ENCODE results near the gene FANCI. TPM values are rescaled to one million over a fixed set of nuclear protein-coding genes. Genes with fewer than 3 reads are reported as not detected.
"Not testable (repeated sequence)": the region's sequence is repeated elsewhere in the genome, so short reads cannot be mapped to it uniquely, and the experiment has no call there.

The FANCI gene
- total RNA-seq, 8 experiments from 2014 or later: 2.3 to 62.2 (median 5.7) TPM

DNA sequence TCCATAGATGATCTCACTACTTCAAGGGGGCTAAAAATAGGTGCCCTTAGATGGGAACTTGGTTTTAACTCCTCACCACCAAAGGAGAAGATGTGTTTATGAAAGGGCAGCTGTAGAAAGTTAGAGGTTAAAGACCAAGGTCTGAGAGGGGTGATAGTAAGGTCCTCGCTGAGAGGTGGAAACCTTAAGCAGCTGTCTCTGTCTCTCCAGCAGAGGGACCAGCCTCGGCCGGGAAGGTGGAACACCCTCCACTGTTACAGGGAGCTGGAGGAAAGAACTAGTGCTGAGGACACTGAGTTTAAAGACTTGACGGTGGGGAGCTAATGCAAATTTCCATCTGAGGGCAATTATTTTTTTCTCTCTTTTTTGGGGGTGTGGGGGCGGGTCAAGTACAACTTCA, 13.5 kb upstream of the FANCI start:
- Histone ChIP-seq H3K4me3 (no peak overlapping the region), H3K4me1 (replicated peaks in 1 of 2) (no peaks in the 10 kb centered on the region), H3K27ac (no peak overlapping the region)
- in situ Hi-C loops (cut with MboI; ENCODE audit: low pct_unique_long_range_greater_than_20kb in 2 of 9, low sequenced_read_pairs in 9 of 9, unreplicated experiment in 9 of 9): no loop called here
- WGBS, 10 experiments: 0 to 100% (median 77%) methylated on average over 1 to 5 of the region's 5 CpGs; no CpG with 5 or more reads in 4 of the 10 experiments
- peak in 1 of 8 experiments; percentile 41 for ATAC-seq (replicated peaks in 6 of 8)

GRCh38 chr15:89231832-89232231, 11.9 kb upstream of the FANCI start:
- in situ Hi-C loops (cut with MboI; ENCODE audit: low pct_unique_long_range_greater_than_20kb in 2 of 9, low sequenced_read_pairs in 9 of 9, unreplicated experiment in 9 of 9): no loop called here
- ATAC-seq (replicated peaks in 6 of 8): no peak
- H3K4me1 ChIP-seq (replicated peaks in 1 of 2): no peaks in the 10 kb centered on the region

DNA sequence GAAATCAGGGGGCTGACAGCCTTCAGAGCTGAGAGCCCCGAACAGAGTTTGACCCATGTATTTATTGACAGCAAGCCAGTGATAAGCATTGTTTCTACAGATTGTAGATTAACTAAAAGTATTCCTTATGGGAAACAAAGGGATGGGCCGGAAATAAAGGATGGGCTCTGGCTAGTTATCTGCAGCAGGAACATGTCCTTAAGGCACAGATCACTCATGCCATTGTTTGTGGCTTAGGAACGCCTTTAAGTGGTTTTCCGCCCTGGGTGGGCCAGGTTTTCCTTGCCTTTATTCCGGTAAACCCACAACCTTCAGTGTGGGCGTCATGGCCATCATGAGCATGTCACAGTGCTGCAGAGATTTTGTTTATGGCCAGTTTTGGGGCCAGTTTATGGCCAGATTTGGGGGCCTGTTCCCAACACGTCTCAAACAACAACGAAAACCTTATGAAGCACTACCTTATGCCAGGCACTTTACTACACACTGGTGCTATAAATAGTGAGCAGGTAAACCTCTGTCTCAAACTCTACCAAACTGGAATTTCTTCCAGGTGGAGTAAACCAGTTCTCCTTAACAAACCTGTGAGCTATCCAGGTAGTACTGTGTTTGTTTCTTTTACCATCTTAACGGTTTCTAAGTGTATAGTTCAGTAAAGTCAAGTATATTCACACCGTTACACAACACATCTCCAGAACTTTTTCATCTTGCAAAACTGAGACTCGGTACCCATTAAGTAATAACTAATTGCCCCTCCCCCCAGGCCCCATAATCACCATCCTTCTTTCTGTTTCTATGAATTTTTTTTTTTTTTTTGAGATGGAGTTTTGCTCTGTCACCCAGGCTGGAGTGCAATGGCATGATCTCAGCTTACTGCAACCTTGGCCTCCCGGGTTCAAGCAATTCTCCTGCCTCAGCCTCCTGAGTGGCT, 3.6 kb upstream of the FANCI start:
- ATAC-seq (replicated peaks in 6 of 8); H3K27ac ChIP-seq; H3K4me1 ChIP-seq (replicated peaks in 1 of 2); in situ Hi-C loops (cut with MboI; ENCODE audit: low pct_unique_long_range_greater_than_20kb in 2 of 9, low sequenced_read_pairs in 9 of 9, unreplicated experiment in 9 of 9); H3K4me3 ChIP-seq: not testable (repeated sequence)
- WGBS, 10 experiments: 38 to 100% (median 88%) methylated on average over 2 to 7 of the region's 12 CpGs; no CpG with 5 or more reads in 1 of the 10 experiments

More at GRCh38 chr15:89231832-89232231, 11.9 kb upstream of the FANCI start:
- H3K4me3 ChIP-seq: no peak overlapping the region
- H3K27ac ChIP-seq: no peak overlapping the region

GRCh38 chr15:89243046-89243690, 611 bp upstream of the FANCI start:
- Histone ChIP-seq H3K27ac (no peak overlapping the region), H3K4me3 (peak overlapping the region; percentile 58 to 70 (median 66)), H3K4me1 (replicated peaks in 1 of 2) (peaks cover 4 to 12% of the 10 kb centered on the region in 2 donors)
- in situ Hi-C loops (cut with MboI; ENCODE audit: low pct_unique_long_range_greater_than_20kb in 2 of 9, low sequenced_read_pairs in 9 of 9, unreplicated experiment in 9 of 9): no loop called here
- peak in 2 of 8 experiments; percentile 5 to 7 for ATAC-seq (replicated peaks in 6 of 8)
- WGBS, 10 experiments: 0 to 91% (median 79%) methylated on average over 4 to 14 of the region's 20 CpGs; no CpG with 5 or more reads in 3 of the 10 experiments

GRCh38 chr15:89244574-89244903, 760 bp downstream of the FANCI start:
- no peak overlapping the region for H3K27ac ChIP-seq

GRCh38 chr15:89247446-89247845, 3.7 kb downstream of the FANCI start:
- Histone ChIP-seq H3K4me3 (no peak overlapping the region), H3K27ac (no peak overlapping the region), H3K4me1 (replicated peaks in 1 of 2) (peaks cover 4 to 12% of the 10 kb centered on the region in 2 donors)
- WGBS, 10 experiments: 77 to 100% (median 86%) methylated on average over 1 to 2 of the region's 2 CpGs; no CpG with 5 or more reads in 1 of the 10 experiments
- no peak for ATAC-seq (replicated peaks in 6 of 8)
- in situ Hi-C loops (cut with MboI; ENCODE audit: low pct_unique_long_range_greater_than_20kb in 2 of 9, low sequenced_read_pairs in 9 of 9, unreplicated experiment in 9 of 9): no loop called here

More at GRCh38 chr15:89244574-89244903, 760 bp downstream of the FANCI start:
- Histone ChIP-seq H3K4me1 (replicated peaks in 1 of 2) (peaks cover 4 to 12% of the 10 kb centered on the region in 2 donors), H3K4me3 (peak overlapping the region; percentile 58 to 70 (median 66))
- in situ Hi-C loops (cut with MboI; ENCODE audit: low pct_unique_long_range_greater_than_20kb in 2 of 9, low sequenced_read_pairs in 9 of 9, unreplicated experiment in 9 of 9): no loop called here
- peak in 1 of 8 experiments; percentile 3 for ATAC-seq (replicated peaks in 6 of 8)
- 0 to 7% (median 0%) methylated on average over 1 to 3 of the region's 6 CpGs; no CpG with 5 or more reads in 4 of the 10 experiments for WGBS, 10 experiments

DNA sequence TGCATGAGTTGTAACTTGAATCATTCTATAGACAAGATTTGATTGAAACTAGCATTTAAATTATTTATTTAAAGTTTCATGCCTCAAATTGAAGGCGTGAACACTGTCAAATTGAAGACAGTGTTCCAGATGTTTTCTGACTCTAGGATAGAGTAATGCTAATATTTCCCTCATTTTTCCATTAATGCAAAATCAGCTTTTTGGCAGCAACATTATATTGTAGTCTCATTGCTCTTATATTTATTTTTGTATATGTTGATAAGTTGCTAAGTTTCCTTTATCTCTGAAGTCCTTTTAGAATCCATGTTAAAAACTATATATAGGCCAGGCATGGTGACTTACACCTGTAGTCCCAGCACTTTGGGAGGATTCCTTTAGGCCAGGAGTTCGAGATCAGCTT, 4.8 kb downstream of the FANCI start:
- in situ Hi-C loops (cut with MboI; ENCODE audit: low pct_unique_long_range_greater_than_20kb in 2 of 9, low sequenced_read_pairs in 9 of 9, unreplicated experiment in 9 of 9): no loop called here
- Histone ChIP-seq H3K4me1 (replicated peaks in 1 of 2) (peaks cover 4 to 6% of the 10 kb centered on the region in 2 donors), H3K27ac (no peak overlapping the region), H3K4me3 (no peak overlapping the region)
- no peak for ATAC-seq (replicated peaks in 6 of 8)
- 83 to 100% (median 98%) methylated on average over 1 to 2 of the region's 2 CpGs for WGBS, 10 experiments

DNA sequence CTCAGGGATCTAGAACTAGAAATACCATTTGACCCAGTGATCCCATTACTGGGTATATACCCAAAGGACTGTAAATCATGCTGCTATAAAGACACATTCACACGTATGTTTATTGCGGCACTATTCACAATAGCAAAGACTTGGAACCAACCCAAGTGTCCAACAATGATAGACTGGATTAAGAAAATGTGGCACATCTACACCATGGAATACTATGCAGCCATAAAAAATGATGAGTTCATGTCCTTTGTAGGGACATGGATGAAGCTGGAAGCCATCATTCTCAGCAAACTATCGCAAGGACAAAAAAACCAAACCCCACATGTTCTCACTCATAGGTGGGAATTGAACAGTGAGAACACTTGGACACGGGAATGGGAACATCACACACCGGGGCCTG, 6.4 kb downstream of the FANCI start:
- H3K4me1 ChIP-seq (replicated peaks in 1 of 2); in situ Hi-C loops (cut with MboI; ENCODE audit: low pct_unique_long_range_greater_than_20kb in 2 of 9, low sequenced_read_pairs in 9 of 9, unreplicated experiment in 9 of 9); H3K27ac ChIP-seq; ATAC-seq (replicated peaks in 6 of 8); H3K4me3 ChIP-seq: not testable (repeated sequence)
- 80 to 100% (median 93%) methylated on average over 1 to 3 of the region's 5 CpGs; no CpG with 5 or more reads in 6 of the 10 experiments for WGBS, 10 experiments

- H3K4me3 ChIP-seq; ATAC-seq (replicated peaks in 6 of 8); H3K4me1 ChIP-seq (replicated peaks in 1 of 2); in situ Hi-C loops (cut with MboI; ENCODE audit: low pct_unique_long_range_greater_than_20kb in 2 of 9, low sequenced_read_pairs in 9 of 9, unreplicated experiment in 9 of 9); H3K27ac ChIP-seq: not testable (repeated sequence)
- WGBS, 10 experiments: 95 to 100% (median 100%) methylated on average over 1 to 4 of the region's 4 CpGs; no CpG with 5 or more reads in 3 of the 10 experiments
Measured at GRCh38 chr15:89277281-89277680, 33.5 kb downstream of the FANCI start.

GRCh38 chr15:89278307-89278706, 34.5 kb downstream of the FANCI start:
- in situ Hi-C loops (cut with MboI; ENCODE audit: low pct_unique_long_range_greater_than_20kb in 2 of 9, low sequenced_read_pairs in 9 of 9, unreplicated experiment in 9 of 9): no loop called here
- H3K4me3 ChIP-seq: no peak overlapping the region
- no peak for ATAC-seq (replicated peaks in 6 of 8)
- 0 to 100% (median 69%) methylated on average over 1 of the region's 1 CpG; no CpG with 5 or more reads in 2 of the 10 experiments for WGBS, 10 experiments
- H3K4me1 ChIP-seq (replicated peaks in 1 of 2): no peaks in the 10 kb centered on the region
- H3K27ac ChIP-seq: no peak overlapping the region

GRCh38 chr15:89282631-89283030, 38.9 kb downstream of the FANCI start:
- ATAC-seq (replicated peaks in 6 of 8): no peak
- H3K27ac ChIP-seq: no peak overlapping the region
- H3K4me3 ChIP-seq: no peak overlapping the region
- in situ Hi-C loops (cut with MboI; ENCODE audit: low pct_unique_long_range_greater_than_20kb in 2 of 9, low sequenced_read_pairs in 9 of 9, unreplicated experiment in 9 of 9): no loop called here
- 90 to 100% (median 98%) methylated on average over 1 to 4 of the region's 4 CpGs for WGBS, 10 experiments
- H3K4me1 ChIP-seq (replicated peaks in 1 of 2): no peaks in the 10 kb centered on the region

- in situ Hi-C loops (cut with MboI; ENCODE audit: low pct_unique_long_range_greater_than_20kb in 2 of 9, low sequenced_read_pairs in 9 of 9, unreplicated experiment in 9 of 9): no loop called here
- H3K4me1 ChIP-seq (replicated peaks in 1 of 2): no peaks in the 10 kb centered on the region
- WGBS, 10 experiments: 0 to 100% (median 93%) methylated on average over 1 to 4 of the region's 4 CpGs; no CpG with 5 or more reads in 3 of the 10 experiments
- no peak overlapping the region for H3K27ac ChIP-seq
- H3K4me3 ChIP-seq: no peak overlapping the region
- no peak for ATAC-seq (replicated peaks in 6 of 8)
Measured at GRCh38 chr15:89283201-89283600, 39.4 kb downstream of the FANCI start.

- Histone ChIP-seq H3K4me1 (replicated peaks in 1 of 2) (no peaks in the 10 kb centered on the region), H3K27ac (no peak overlapping the region), H3K4me3 (no peak overlapping the region)
- in situ Hi-C loops (cut with MboI; ENCODE audit: low pct_unique_long_range_greater_than_20kb in 2 of 9, low sequenced_read_pairs in 9 of 9, unreplicated experiment in 9 of 9): no loop called here
- ATAC-seq (replicated peaks in 6 of 8): no peak
- WGBS, 10 experiments: 83 to 100% (median 94%) methylated on average over 1 to 2 of the region's 2 CpGs; no CpG with 5 or more reads in 2 of the 10 experiments
Measured at GRCh38 chr15:89291934-89292438, 48.2 kb downstream of the FANCI start.
